Activated naive CD4-positive, alpha-beta T cell treated with anti-CD3 and anti-CD28 coated beads, Interleukin-2, amount 10 ng/mL, durations not matched to agents 7 days and 5 days (primary cell): Measurements from ENCODE around the gene EFCAB6.

ENCODE experiments used
- CTCF ChIA-PET: fragments of 350-600 bp; sonication (Branson Sonifier 250); formaldehyde crosslinking; loops from one replicate; lab custom pipeline; 2021; ENCODE audit warnings: antibody characterized with exemption; lab: Charles Lee
- DNase-seq: peaks from one replicate; pipeline ENCODE4 v3.0.0-alpha.2; 2020
- H3K27ac Mint-ChIP-seq: one replicate; pipeline ENCODE4 v1.8.0; 2021; ENCODE audit warnings: mild to moderate bottlenecking, moderate library complexity, mixed read lengths
- H3K27me3 Mint-ChIP-seq: one replicate; pipeline ENCODE4 v1.8.0; 2021; ENCODE audit warnings: mild to moderate bottlenecking, mixed read lengths
- H3K36me3 Mint-ChIP-seq: one replicate; pipeline ENCODE4 v1.8.0; 2021; ENCODE audit warnings: mixed read lengths
- H3K4me1 Mint-ChIP-seq: one replicate; pipeline ENCODE4 v1.8.0; 2021; ENCODE audit warnings: mixed read lengths
- H3K4me3 Mint-ChIP-seq: one replicate; pipeline ENCODE4 v1.8.0; 2021; ENCODE audit warnings: mild to moderate bottlenecking, moderate library complexity, mixed read lengths
- H3K9me3 Mint-ChIP-seq: one replicate; pipeline ENCODE4 v1.8.0; 2021; ENCODE audit warnings: mixed read lengths

The EFCAB6 gene

DNA sequence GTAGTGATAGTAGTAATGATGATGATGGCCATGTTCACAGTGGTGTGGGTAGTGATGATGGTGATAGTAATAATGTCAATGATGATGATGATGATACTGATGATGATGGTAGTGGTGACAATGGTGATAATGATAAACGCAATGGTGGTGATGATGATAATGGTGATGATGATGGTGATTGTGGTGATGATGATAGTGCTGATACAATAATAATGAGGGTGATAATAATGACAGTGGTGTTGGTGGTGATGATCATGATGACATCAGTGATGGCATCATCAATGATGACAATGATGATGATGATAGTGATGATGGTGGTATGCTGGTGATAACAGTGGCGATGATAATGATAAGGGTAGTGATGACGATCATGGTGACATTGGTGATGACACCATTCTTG is 308.0 kb downstream of the EFCAB6 start:
- DNase-seq, result no peak
- CTCF ChIA-PET, result no interaction called here
- Mint-ChIP-seq H3K27me3 (no peaks in the 10 kb centered on the region), H3K4me1 (no peaks in the 10 kb centered on the region), H3K4me3 (no peak overlapping the region), H3K9me3 (no peaks in the 10 kb centered on the region), H3K36me3 (no peaks in the 10 kb centered on the region), H3K27ac (no peak overlapping the region)

DNA sequence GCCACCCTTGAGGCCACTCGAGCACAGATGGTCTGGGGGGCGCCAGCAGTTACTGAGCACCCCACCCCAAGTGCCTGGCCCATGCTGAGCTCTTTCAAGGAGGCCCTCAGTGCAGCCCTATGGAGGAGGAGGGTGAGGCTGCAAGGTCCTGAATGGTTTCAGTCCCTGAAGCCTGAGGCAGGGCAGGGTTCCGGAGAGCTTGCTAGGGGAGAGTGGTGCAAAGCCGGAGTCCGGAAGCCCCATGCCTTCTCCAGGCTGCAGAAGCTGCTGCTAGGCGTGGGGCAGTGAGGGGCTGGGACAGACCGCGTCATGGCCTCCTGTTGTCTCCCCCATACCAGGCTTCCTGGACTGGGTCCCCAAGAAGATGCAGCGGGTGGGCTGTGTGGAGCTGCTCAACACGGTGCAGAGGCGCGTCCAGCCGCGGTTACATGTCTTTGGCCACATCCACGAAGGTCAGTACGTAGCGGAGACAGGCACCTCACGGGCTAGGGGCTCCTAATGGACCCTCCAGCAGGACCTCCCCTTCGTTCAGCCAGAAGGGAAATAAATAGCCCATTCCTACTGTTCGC is 309.7 kb downstream of the EFCAB6 start:
- Mint-ChIP-seq H3K9me3 (peaks cover under 1% of the 10 kb centered on the region), H3K4me3 (no peak overlapping the region), H3K36me3 (no peaks in the 10 kb centered on the region), H3K4me1 (no peaks in the 10 kb centered on the region), H3K27ac (no peak overlapping the region), H3K27me3 (no peaks in the 10 kb centered on the region)
- DNase-seq, result no peak
- CTCF ChIA-PET, result no interaction called here

DNA sequence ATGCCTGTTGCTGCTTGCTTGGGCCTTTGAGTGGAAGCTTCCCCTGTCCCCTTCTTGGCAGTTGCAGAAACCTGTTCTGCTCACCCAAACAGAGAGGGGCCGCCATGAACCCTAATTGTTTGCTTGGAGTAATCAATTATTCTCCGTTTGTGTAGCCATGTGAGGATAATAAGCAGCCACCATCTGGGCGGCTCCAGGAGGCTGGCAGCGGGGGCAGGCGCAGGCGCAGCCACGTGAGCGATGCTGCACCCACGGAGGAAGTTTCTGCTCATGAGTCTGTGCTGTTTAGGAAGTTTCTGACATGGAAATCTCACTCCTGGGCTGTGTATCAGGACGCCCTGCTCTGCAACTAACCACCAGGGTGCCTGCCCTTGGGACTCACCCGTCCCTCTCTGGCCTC is 310.2 kb downstream of the EFCAB6 start:
- CTCF ChIA-PET, result no interaction called here
- no peaks in the 10 kb centered on the region for H3K27me3 Mint-ChIP-seq
- no peak overlapping the region for H3K4me3 Mint-ChIP-seq
- peaks cover 5% of the 10 kb centered on the region for H3K9me3 Mint-ChIP-seq
- no peaks in the 10 kb centered on the region for H3K36me3 Mint-ChIP-seq
- DNase-seq, result no peak
- H3K27ac Mint-ChIP-seq, result no peak overlapping the region
- H3K4me1 Mint-ChIP-seq, result no peaks in the 10 kb centered on the region

DNA sequence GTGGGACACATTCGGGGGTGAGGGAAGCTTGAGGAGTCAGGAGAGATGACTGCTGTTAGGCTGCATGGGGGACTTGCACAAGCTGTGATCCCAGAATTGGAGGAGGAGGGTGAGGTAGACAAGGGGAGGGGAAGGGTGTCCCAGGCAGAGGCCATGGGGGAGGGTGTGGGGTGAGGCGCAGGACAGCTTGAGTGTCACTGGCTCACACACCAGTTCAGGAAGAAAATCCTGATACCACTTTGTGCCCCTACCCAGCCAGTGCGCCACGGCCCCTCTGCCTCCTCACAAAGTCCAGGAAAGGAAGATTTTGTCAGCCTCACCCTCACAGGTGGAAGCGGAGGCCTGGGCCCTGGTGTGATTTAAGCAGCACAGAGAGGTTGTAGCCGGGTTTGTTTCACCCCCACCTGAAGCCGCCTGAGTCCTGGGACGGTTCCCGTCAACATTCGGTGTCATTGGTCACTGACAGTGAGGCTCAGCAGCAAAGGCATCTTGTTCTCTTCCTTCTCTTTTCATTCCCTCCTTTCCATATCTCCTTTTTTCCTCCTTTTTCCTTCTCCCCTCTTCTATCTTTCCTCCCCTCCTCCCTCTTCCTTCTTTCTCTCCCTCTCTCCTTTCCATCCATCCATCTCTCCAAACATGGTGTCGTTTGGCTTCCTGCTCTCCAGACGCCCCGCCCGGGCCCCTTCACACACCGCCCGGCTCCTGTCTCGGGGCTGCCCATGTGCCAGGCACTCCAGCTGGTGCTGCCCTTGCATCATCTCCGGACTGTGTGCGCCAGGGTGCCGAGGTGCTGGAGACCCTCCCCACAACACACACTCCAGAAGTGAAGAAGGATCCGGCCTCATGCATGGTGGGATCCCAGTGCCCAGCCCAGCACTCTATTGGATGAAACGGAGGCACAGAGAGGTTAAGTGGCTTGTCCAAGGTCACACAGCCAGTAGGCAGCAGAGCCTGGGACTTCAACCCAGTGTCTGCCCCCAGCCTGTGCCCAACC is 311.0 kb downstream of the EFCAB6 start:
- H3K4me1 Mint-ChIP-seq, result no peaks in the 10 kb centered on the region
- no peak overlapping the region for H3K27ac Mint-ChIP-seq
- no peak for DNase-seq
- H3K9me3 Mint-ChIP-seq, result peaks cover 5% of the 10 kb centered on the region
- H3K36me3 Mint-ChIP-seq, result no peaks in the 10 kb centered on the region
- H3K27me3 Mint-ChIP-seq, result no peaks in the 10 kb centered on the region
- CTCF ChIA-PET, result no interaction called here
- H3K4me3 Mint-ChIP-seq, result no peak overlapping the region

DNA sequence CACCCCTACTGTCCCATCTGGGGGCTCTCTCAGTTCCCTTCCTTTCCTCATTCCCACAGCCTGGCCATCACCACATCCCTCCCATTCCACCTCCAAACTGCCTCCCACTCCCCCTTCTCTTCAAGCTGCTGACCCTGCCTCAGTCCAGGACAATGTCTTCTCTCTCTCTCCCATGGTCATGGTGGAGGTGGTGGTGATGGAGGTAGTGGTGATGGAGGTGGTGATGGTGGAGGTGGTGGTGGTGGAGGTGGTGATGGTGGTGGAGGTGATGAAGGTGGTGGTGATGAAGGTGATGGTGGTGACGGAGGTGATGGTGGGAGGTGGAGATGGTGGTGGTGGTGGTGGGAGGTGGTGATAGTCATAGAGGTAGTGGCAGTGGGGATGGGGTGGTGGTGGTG is 313.2 kb downstream of the EFCAB6 start:
- Mint-ChIP-seq H3K36me3 (no peaks in the 10 kb centered on the region), H3K9me3 (peaks cover 5% of the 10 kb centered on the region), H3K4me1 (no peaks in the 10 kb centered on the region), H3K27ac (no peak overlapping the region), H3K27me3 (no peaks in the 10 kb centered on the region), H3K4me3 (no peak overlapping the region)
- CTCF ChIA-PET, result no interaction called here
- DNase-seq, result no peak

DNA sequence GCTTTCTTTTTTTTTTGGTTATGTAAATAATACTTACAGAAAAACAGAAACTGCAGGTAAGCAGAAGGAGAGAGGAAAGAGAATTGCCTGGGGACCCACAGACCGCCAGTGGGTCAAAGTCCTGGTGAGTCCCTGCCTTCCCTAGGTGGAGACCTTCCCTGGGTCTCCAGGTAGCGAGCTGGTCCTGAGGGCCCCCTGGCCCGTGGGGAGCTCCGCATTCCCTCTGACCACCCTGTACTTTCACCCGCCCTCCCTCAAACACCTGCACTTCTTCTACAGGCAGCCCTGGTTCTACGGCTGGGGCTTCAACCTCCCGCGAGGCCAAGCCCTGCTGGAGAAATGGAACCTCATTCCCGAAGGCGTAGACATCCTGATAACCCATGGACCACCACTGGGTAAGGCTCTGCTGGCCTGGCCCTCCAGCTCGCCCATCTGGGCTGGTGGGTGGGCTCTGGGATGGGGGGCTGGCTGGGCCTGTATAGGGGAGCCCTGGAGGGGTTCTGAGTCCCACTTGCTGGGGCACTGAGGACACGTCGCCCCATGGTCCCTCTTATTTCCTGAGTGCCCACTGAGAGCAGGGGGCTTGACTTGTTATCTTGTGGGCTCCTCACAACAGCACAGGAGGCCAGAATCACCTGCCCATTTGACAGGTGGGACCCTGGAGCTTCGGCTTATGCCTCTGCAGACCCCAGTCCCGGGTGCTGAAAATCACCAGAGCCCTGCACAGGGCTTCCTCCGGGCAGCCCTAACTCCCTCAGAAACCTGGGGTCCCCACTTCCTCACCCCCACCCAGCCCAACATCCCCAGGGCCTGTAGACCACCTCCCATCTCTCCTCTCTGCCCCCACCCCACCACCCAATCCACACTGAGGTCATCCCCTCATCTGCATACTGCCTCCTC is 313.9 kb downstream of the EFCAB6 start:
- no peak overlapping the region for H3K27ac Mint-ChIP-seq
- CTCF ChIA-PET, result no interaction called here
- no peaks in the 10 kb centered on the region for H3K4me1 Mint-ChIP-seq
- no peaks in the 10 kb centered on the region for H3K27me3 Mint-ChIP-seq
- no peak for DNase-seq
- no peaks in the 10 kb centered on the region for H3K36me3 Mint-ChIP-seq
- H3K4me3 Mint-ChIP-seq, result no peak overlapping the region
- peaks cover 5% of the 10 kb centered on the region for H3K9me3 Mint-ChIP-seq

DNA sequence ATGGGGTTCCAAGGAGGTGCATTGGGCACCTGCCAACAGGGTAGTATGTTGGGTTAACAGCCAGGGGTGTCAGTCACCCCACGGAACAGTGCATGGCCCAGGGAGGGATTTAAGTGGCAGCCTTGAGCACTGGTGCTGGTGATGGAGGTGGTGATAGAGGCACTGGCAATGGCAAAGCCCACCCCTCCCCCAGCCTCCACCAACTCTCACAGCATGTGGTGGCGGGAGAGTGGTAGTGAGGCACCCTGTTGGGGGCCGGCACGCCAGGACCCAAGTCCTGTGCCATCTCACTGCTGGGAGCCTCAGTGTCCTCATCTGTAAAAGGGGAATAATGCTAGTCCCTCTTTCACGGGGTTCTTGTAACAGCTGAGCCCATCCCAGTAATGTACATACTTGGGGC is 318.8 kb downstream of the EFCAB6 start:
- CTCF ChIA-PET, result no interaction called here
- Mint-ChIP-seq H3K4me3 (no peak overlapping the region), H3K27ac (no peak overlapping the region), H3K36me3 (no peaks in the 10 kb centered on the region), H3K4me1 (no peaks in the 10 kb centered on the region), H3K27me3 (no peaks in the 10 kb centered on the region), H3K9me3 (peaks cover 8% of the 10 kb centered on the region)
- DNase-seq, result no peak

DNA sequence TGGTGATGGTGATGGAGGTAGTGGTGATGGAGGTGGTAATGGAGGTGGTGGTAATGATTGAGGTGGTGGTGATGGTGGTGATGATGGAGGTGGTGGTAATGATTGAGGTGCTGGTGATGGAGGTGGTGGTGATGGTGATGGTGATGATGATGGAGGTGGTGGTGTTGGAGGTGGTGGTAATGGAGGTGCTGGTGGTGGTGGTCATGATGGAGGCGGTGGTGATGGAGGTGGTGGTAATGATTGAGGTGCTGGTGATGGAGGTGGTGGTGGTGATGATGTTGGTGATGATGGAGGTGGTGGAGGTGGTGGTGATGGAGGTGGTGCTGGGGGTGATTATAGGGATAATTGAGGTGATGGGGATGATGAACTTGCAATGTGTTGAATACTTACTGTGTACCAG is 320.4 kb downstream of the EFCAB6 start:
- H3K4me1 Mint-ChIP-seq, result no peaks in the 10 kb centered on the region
- no peak overlapping the region for H3K27ac Mint-ChIP-seq
- CTCF ChIA-PET, result no interaction called here
- H3K36me3 Mint-ChIP-seq, result no peaks in the 10 kb centered on the region
- no peak overlapping the region for H3K4me3 Mint-ChIP-seq
- no peak for DNase-seq
- H3K27me3 Mint-ChIP-seq, result no peaks in the 10 kb centered on the region
- H3K9me3 Mint-ChIP-seq, result peaks cover 3% of the 10 kb centered on the region

DNA sequence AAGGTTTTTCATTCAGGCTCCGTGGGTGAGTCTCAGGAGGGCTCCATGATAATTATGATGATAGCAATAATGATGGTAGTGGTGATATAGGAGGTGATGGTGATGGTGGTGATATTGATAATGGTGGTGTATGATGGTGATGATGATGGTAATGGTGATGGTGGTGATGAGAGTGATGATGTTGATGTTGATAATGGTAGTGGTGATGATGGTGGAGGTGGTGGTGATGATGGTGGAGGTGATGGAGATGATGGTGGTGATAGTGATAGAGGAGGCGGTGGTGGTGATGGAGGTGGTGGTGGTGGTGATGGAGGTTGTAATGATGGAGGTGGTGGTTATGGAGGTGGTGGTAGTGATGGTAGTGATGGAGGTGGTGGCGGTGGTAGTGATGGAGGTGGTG is 320.9 kb downstream of the EFCAB6 start:
- Mint-ChIP-seq H3K4me3 (no peak overlapping the region), H3K36me3 (no peaks in the 10 kb centered on the region), H3K27me3 (no peaks in the 10 kb centered on the region), H3K9me3 (peaks cover 3% of the 10 kb centered on the region), H3K4me1 (no peaks in the 10 kb centered on the region), H3K27ac (no peak overlapping the region)
- CTCF ChIA-PET, result no interaction called here
- no peak for DNase-seq

DNA sequence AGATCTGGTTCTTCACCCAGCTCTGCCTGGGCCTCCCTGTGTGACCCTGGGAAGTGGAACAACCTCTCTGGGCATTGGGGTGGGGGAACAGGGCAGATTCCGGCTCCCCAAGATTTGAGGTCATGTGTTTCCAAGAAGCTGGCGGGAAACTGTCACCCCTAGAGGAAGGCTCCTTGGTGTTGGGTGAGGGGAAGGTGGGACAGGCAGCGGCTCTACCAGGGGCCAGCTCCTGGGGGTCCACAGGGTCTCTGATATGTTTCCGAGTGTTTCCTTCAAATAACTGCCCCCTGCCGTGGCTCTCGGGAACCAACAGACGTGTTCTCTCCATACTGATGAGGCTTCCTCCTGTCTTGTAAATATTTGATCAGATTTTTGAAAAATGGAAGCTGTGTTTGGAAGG is 321.8 kb downstream of the EFCAB6 start:
- H3K27me3 Mint-ChIP-seq, result no peaks in the 10 kb centered on the region

DNA sequence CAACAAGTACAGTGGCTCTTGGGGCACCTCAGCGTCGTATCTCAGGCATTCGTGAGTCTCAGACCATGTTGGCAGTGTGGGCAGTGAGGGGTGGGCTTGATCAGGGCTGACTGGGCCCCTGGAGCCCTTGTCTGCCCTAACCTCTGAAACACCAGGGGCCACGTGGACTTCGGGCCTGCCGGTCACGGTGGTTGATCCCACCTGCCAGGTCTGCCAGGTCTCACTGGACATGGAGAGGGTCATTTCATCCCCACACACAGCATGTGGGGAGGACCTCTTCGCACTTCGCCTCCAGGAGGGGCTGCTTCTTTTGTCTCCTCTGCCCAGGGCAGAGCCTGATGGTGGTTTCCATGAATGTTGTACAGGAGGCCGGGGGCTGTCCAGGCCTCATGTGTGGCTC is 323.2 kb downstream of the EFCAB6 start:
- H3K27me3 Mint-ChIP-seq, result no peaks in the 10 kb centered on the region
- H3K9me3 Mint-ChIP-seq, result peaks cover 3% of the 10 kb centered on the region
- no peaks in the 10 kb centered on the region for H3K36me3 Mint-ChIP-seq
- no peak overlapping the region for H3K4me3 Mint-ChIP-seq
- H3K27ac Mint-ChIP-seq, result no peak overlapping the region
- CTCF ChIA-PET, result no interaction called here
- no peak for DNase-seq
- no peaks in the 10 kb centered on the region for H3K4me1 Mint-ChIP-seq

More for the DNA sequence above, 321.8 kb downstream of the EFCAB6 start:
- CTCF ChIA-PET, result no interaction called here
- H3K4me3 Mint-ChIP-seq, result no peak overlapping the region
- peaks cover 3% of the 10 kb centered on the region for H3K9me3 Mint-ChIP-seq
- DNase-seq, result no peak
- H3K27ac Mint-ChIP-seq, result no peak overlapping the region
- no peaks in the 10 kb centered on the region for H3K36me3 Mint-ChIP-seq
- H3K4me1 Mint-ChIP-seq, result no peaks in the 10 kb centered on the region

DNA sequence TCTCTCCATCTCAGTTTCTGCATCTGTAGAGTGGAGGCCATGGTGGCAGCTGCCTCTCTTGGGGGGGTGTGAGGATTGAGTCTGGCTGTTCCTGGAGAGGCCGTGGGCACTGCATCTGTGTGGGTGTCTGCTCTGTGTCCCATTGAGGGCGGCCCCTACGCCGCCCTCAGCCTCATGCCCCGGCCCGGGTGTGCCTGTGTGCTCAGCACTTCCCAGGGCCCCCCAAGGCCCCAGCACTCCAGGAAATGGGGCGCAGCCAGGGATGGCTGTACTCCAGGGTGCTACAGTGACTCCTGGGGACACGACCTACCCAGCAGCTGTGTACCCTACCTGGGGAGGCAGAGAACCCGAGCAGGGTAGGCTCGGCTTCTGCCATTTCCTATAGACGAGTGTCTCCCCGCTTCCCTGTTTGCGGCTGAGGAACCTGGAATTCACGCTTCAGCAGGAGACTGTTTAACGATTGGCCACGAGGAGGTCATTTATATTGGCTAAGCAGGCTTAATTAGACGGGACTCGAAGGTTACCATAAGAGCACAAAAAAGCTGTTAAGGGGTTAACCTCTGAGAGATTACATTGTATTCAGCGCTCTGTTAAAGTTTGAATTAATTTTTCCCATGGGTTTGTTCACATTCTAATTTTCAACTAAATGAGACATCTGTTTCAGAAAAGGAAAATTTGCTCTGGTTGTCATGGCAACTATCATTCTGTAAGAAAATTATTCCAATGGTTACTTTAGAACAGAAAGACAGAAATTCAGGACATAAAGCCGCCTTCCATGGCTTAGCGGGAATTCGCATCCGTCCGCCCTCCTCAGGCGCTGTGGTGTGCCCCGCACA is 323.9 kb downstream of the EFCAB6 start:
- peaks cover 3% of the 10 kb centered on the region for H3K9me3 Mint-ChIP-seq
- no peaks in the 10 kb centered on the region for H3K36me3 Mint-ChIP-seq
- no peak overlapping the region for H3K4me3 Mint-ChIP-seq
- no peak overlapping the region for H3K27ac Mint-ChIP-seq
- H3K4me1 Mint-ChIP-seq, result no peaks in the 10 kb centered on the region
- CTCF ChIA-PET, result no interaction called here
- no peaks in the 10 kb centered on the region for H3K27me3 Mint-ChIP-seq
- DNase-seq, result no peak

DNA sequence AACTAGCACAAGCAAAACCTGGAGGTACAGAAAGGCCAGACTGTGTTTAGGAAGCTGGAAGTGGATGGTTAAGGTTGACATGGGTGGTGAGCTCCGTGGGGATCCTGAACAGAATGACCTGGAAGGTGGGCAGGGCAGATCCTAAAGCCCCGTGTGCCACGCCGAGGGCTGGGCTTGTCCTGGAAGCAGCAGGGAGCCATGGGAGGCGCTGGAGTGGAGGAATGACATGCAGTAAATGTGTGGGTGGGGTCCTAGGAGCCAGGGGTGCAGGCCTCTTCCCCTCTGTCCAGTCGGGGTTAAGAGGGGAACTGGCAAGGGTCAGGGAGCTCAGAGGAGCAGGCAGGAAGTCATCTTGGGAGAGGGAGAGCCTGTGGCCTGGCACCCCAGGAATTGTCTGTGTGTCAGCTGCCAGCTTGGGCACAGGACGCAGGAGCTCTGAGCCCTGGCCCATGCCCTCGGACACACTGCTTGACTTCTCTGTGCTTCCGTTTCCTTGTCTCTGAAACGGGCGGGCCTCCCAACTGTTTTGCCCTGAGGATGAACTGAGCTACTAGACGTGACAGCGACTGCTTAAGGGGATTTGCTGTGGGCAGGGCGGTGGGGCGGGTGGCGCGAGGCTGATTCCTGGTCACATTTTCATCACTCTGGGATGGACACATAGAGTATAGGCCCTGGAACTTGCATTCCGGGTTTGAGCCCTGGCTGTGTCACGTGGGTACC is 324.6 kb downstream of the EFCAB6 start:
- Mint-ChIP-seq H3K27me3 (no peaks in the 10 kb centered on the region), H3K36me3 (no peaks in the 10 kb centered on the region), H3K9me3 (peaks cover 3% of the 10 kb centered on the region), H3K4me3 (no peak overlapping the region), H3K4me1 (no peaks in the 10 kb centered on the region), H3K27ac (peak overlapping the region; percentile 12)
- no peak for DNase-seq
- CTCF ChIA-PET, result no interaction called here
